Ovary (tissue), 3 donors: Measurements from ENCODE around the gene SCRN3.

Experiments used
- POLR2A ChIP-seq: fragments of 450-650 bp; IDR thresholded peaks from one replicate; pipeline ENCODE4 v1.6.1; 2017; ENCODE audit warnings: antibody characterized with exemption, mild to moderate bottlenecking, moderate library complexity
- TF ChIP-seq, protein P1 (sequence below), 3 donors: fragments of 450-650 bp in 2 of 3; fragments of 200-600 bp in 1 of 3; IDR thresholded peaks; one replicate each; pipeline versions ENCODE4 v1.5.1 to v1.8.0; 2016 to 2022; ENCODE audit warnings: antibody characterized with exemption in 3 of 3, mild to moderate bottlenecking in 1 of 3
- donor health status: DM: no; HTN: no; CAD: no.

DNA sequence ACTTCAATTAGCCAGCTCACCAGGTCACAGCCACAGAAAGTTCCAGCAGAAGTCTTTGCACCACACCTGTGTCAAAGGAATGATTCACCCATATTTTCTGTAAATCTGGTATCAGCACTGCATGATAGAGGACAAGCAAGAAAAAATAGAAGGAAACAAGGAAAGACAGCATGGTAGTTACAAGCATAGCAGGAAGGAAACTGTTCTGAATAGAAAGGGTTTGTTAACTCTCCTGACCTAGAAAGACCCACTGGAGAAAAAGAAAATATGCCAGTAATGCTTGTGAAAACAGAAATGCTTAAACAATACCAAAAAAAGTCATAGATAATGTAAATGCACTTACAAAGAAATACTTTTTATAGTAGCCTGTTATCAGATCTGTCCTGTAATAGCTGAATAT lies 40.8 kb downstream of the SCRN3 start:
- no peak for TF ChIP-seq POLR2A
- TF ChIP-seq, protein P1, sequence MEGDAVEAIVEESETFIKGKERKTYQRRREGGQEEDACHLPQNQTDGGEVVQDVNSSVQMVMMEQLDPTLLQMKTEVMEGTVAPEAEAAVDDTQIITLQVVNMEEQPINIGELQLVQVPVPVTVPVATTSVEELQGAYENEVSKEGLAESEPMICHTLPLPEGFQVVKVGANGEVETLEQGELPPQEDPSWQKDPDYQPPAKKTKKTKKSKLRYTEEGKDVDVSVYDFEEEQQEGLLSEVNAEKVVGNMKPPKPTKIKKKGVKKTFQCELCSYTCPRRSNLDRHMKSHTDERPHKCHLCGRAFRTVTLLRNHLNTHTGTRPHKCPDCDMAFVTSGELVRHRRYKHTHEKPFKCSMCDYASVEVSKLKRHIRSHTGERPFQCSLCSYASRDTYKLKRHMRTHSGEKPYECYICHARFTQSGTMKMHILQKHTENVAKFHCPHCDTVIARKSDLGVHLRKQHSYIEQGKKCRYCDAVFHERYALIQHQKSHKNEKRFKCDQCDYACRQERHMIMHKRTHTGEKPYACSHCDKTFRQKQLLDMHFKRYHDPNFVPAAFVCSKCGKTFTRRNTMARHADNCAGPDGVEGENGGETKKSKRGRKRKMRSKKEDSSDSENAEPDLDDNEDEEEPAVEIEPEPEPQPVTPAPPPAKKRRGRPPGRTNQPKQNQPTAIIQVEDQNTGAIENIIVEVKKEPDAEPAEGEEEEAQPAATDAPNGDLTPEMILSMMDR (IDR thresholded peaks at IDR 0.05): no peak
